GM19395 (cell line): ENCODE results near the gene FXYD6.

Experiments used
- ATAC-seq: cut with Tn5 transposase; IDR thresholded peaks from one replicate; pipeline ENCODE4 v1.9.1; 2021; ENCODE audit warnings: mild to moderate bottlenecking, moderate library complexity; ENCODE audit not compliant: unreplicated experiment

Gene FXYD6

DNA sequence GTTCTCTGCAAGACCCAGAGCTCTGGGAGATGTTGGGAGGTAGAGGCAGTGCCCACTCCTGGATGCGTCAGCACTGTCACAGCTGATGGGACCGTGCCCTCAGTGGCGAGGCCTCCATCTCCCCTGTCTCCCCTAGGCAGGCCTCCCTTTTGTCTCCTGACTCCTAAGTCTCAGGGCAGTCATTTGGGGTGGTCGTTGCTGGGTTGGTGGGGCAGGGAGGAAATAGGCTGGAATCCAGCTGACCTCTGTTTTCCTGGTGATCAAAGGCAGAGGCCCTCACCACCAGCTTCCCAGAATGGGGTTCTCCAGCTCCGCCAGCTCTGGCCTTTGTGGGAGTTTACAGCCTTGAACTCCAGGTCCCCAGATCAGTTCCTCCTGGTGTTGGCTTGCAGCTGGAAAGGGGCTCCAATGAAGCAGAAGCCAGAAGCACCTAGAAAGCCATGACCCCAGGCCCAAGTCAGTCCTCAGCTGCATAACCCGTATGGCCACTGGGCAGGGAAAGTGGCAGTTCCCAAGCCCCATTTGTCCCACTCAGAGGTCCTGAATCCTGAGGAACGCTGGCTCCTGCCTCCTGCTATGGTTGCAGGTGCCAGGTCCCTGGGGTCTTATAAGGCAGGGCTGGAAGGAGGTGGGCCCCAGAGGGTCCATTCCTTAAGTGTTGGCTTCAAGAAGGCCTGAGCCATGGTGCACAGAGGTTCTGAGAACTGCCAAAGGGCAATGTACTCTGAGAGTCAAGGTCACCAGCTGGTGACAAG, 44.6 kb downstream of the FXYD6 start:
- no peak for ATAC-seq

DNA sequence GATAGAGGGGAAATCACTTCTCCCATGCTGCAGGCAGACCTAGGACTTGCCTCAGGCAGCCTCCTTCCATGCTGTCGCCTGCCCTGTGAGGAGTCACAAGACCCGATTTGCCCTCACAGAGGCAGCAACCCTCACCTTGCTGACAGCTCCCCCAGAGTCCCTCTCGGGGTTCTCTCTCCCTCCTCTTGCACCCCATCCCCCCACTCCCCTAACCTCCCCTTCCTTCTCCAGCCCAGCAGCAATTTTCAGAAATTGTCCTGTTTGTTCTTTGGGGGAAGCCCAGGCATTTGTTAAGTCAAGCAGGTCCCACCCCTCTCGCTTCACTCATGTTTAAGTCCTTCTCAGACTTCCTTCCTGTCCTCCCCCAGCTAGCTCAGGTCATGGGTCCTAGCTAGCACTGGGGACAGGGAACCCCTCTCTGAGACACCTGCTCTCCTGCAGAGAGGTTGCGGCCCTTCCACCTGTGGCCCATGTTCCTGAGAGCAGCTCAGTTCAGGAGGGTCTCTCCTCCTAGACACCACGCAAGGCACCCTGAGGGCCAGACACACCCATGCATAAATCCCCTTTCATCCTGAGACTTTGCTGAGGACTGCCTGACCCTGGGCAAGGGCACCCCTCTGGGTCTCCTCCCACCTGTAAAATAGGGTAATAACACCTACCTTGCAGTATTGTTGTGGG, 45.6 kb downstream of the FXYD6 start:
- ATAC-seq, result no peak

DNA sequence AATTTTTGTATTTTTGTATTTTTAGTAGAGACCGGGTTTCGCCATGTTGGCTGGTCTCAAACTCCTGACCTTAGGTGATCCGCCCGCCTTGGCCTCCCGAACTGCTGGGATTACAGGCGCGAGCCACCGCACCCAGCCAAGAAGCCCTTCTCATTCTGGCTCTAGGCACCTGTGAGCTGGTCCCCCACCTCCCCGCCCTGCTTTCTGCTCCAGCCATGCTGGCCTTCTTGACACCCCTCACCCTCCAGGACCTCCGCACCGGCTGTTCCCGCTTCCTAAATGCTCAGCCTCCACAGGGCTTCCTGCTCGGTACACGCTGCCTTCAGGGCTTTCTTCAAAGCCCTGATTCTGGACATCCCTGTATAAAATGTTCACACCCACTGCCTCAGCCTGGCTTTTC, 46.4 kb downstream of the FXYD6 start:
- ATAC-seq, result no peak

DNA sequence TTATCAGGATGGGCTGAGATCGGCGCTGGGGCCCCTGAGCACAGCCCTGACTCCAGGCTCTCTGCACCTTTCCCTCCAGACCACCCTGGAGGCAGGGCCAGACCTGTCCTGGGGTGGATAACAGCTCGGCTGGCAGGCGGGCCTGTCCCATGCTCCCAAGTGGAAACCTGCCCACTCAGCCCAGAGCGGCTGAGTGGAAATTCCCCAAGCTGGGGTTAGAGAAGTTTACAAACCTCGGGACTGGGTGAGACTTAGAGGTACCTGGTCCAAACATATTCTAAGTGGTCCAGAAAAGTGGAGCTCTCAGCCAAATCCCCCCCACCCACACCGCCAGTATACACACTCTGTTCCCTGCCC, 47.1 kb downstream of the FXYD6 start:
- ATAC-seq, result no peak

DNA sequence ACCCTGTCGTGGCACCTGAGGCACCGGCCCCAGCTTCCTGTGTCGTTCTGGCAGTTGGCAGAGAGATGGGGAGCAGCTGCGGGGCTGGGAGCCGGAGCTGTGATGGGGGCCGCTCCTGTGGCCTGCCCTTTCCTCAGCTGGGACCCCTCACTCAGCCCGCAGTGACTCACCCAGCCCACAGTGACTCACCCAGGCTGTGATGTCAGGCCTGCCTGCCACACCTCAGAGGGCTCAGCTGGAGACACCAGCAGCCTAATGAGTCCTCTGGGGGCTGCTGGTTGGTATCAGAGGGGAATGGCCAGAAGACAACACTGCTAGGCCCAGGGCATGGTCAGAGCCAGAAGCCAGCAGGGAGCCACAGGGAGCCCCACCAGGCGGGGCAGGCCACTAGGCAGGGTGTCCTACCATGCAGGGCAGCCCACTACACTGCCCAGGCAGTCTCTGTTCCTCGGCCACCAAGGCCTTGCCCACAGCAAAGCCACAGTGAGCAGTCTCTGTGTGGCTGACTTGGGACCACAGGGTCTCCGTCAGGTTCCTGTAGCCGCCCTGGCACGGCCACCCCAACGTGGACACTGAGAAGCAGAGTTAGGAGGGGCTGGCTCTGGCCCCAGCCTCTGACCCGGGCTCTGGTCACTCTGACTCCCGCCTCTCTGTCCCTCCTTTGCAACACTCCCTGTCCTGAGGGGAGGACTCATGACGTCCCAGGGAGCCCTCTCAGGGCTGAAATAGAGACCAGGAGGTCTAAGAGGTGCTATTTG, 47.7 kb downstream of the FXYD6 start:
- ATAC-seq, result no peak

DNA sequence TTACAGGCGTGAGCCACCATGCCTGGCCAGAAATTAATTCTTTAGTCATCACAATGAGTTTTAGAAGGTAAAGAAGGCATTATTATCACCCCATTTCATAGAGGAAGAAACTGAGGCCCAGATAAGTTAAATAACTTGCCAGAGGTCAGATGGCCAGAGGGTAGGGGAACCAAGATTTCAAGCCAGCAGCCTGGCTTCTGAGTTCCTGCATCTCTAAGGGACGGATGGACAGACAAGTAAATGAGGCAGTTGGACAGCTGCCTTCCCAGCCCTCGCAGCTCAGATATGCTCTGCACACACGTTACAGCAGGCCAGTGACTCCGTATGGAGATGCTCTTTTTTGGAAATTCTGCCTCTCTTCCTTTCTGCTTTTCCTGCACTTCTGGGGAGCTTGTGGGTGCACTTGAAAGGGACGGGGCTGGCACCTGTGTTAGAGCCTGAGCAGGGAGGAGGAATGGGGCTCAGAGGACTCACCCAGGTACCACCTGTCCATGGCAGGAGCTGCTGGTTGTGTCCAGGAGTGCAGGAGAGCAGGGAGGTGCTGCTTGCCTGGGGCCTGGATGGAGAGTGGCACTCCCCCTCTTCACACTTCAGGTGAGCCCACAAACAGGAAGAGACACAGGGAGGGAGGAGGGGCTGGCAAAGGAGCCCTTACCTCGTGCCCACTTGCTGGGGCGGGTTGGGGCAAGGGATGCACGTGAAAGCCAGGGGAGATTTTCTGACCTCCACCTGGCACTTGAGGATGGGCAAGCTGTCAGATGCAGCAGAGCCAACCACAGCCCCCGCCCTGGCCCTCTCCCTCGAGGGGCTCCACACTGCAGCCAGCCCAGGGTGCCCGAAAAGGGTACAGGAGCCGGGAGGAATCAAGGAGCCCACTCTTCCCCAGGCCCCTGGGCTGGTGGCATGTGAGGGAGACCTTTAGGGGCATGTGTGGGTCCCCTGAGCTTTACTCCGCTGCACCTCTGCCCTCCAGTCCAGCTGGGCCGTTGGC, 48.6 kb downstream of the FXYD6 start:
- ATAC-seq, result no peak

DNA sequence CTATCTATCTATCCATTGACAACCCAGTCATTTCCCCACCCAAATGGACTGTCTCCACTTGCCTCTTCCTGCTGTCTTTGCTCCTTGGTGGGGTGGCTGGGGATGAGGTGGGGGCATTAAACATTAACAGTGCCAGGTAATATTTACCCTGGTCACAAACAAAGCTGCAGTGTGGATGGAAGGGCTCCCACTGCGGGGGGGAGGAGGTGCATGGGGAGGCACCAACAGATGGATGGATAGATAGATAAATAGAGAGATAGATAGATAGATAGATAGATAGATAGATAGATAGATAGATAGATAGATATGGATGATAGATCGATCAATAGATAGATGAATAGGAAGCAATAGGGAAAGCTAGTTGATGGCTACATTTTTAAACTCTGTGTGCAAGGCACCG, 49.6 kb downstream of the FXYD6 start:
- ATAC-seq, result no peak

DNA sequence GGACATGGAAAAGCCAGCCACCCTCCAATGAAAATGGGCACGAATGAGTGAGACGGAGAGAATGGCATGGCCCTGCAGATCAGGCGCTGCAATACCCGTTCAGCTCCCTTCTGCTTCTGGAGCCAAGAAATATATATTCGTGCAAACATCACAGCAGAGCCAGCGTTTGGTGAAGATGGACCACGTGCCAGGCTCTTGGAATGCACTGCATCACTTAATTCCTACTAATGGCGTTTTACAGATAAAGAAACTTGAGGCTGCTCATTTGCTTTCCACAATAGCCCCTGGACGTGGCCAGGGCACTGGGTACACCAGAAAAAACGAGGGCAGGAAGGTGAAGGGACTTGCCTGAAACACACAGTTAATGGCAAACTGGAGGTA, 50.3 kb downstream of the FXYD6 start:
- ATAC-seq, result no peak

DNA sequence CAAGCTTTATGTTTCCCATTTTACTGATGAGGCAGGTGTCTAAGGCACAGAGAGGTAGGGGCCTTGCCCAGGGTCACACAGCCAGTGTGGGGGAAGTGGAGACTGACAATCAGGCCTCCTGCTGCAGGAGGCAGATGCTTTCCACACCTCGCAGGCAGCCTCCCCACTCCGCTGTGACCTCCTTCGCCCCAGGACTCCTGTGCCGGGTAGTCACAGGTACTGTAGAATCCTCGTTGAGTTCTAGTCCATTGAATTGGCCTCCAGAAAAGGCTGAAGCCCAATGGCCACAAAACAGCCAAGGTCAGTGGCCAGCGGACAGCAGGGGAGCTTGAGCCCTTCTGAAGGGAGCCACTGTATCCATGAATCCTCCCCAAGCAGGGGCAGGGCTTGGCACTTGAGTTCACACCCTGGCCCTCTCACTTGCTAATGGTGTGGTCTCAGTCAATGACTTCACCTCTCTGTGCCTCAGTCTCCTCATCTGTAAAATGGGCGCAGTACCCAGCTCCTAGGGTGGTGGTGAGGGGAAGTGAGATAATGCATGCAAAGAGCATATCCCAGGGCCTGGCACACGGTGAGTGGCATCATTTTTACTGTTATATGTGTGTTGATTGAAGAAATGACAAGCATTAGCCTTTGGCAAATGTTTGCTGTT, 50.8 kb downstream of the FXYD6 start:
- no peak for ATAC-seq

DNA sequence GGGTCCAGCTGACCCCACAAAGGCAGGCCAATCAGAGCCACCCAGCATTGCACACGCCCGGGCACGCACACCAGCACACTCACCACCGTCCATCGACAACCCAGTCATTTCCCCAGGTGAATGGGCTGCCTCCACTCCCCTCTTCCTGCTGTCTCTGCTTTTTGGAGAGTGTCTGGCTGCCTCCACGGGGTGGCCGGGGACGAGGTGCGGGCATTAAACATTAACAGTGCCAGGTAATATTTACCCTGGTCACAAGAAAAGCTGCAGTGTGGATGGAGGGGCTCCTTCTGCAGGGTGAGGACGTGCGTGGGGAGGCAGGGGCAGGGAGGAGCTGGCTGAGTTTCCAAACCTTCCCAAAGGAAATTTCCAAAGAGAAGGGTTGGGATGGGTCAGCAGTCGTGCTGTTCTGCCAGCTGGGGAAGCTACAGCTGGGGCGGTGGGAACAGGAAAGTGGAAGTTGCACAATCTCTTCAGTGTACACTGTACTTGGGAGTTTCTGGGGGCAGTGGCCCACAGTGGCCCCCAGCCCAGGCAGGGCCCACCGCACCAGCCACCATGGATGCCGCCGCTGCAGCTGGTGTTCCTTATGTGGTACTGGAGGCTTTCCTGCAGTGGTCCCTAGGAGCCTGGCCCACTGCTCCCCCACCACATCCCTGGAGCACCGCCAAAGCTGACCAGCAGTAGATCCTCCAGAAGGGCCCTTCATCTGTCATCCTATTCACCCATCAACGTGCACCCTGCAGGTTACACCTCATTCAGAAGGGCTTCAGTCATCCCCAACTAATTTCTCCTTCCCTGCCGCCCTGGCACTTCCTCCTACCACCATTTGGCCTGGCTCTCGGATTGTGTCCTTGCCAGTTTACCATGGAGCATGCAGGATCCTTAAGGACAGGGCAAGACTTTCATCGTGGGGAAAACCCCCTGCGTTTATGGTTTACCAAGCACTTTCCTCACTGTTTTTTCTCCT, 51.6 kb downstream of the FXYD6 start, which contains the start of gene FXYD2:
Gene FXYD2 (minus strand): TSS at position 174 of the 967 bp plus-strand sequence. CDS start 66 bp downstream, at position 108.
- no peak for ATAC-seq

DNA sequence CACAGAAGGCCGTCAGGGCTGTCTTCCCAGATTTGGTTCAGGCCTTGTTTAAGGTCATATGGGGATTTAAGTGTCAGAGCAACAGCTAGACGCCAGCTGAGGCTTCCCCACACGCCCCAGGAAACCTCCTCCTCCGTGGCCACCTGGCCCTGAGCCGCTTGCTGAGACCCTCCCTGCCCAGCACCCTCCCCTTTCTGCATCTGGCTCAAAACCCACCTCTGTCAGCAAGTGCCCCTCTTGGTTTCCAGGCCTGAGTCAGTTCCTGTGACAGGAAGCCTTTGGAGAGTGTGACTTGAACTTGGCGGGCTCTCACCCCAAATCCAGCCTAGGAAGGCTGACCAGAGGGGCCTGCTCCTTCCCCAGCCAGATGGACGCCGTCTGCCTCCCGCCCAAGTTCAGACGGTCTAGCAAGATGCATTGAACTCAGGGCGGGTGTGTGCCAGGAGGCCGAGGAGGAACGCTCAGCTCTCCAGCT, 52.5 kb downstream of the FXYD6 start:
- ATAC-seq, result no peak

DNA sequence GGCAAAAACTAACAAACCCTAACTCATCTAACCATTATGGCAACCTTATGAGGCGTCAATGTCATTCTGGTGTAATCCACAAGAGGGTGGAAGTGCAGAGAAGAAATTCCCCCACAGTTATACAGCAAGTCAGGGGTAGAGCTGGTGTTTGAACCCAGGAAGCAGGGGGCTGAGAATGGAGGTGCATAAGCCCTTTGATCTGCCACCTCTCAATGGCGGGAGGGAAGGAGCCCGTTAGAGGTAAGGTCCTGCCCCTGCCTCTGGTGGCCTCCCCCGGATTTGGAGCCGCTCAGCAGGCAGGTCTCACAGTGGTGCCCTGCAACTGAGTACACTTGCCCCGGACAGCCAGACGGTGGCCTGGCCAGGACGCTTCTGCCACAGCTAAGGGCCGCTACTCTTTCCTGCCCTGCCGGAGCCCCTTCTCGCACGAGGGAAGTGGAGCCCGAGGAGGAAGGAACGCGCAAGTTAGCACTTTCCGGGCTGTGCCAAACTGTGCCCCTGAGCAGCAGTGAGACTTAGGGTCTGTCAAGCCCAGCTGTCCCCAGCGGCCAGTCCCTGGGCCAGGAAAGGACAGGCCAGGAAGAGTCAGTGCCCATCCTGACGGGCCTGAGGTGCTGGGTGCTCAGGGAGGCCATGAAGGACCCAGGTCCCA, 53.0 kb downstream of the FXYD6 start:
- no peak for ATAC-seq

DNA sequence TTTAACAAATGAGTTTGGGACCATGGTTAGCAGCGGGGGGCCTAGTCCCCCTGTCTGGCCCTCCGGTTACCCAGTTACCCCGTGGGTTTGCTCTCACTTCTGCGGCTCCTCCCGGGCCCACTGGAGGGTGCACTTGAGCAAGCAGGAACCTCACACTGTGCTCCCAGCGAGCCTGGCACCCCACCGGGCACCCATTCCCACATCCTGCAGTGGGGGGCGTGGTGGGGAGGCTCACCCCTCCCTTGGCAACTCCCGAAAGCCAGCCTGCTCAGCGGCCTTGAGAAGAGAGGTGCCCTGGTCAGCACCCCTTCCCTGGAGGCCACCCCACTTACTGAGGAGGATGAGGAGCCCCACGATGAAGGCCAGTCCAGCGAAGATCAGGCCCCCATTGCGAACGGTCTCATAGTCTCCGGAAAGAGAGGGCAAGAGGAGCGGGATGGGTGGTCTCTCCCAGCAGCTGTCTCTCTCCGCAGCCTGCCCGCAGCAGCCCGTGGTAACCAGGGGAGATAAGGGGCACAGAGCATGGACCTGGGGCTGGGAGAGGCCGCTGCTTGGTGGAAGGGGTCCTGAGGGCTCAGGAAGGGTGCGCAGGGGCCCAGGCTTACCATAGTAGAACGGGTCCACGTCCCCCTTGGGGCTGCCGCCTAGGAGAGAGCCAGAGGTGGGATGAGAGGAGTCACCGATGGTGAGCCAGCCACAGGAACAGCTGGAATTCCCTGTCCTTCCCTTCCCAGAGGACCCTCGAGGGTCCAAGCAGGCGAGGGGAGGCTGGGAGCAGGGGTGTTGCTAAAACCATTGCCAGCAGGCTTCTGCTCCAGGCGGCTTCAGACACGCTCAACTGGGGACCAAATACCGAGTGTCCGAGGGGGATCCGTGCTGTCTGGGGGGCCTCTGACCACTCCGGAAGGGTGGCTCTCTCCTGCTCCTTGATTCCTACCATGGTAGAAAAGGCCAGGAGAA, 54.1 kb downstream of the FXYD6 start:
- ATAC-seq, result no peak

DNA sequence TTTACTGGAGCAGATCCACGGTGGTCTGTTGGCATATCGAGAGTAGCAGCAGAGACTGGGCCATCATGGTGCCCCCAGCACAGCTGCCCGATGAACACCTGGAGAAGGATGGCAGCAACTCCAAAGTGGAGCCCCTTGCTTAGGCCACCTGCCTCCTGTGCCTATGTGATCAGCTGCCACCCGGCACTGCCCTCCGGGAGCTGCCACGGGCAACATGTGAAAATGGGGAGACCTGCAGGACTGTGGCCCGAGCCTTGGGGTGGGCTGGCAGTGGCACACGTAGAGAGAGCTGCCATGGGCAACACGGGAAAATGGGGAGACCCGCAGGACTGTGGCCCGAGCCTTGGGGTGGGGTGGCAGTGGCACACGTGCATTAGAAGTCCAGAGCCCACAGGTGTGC, 55.0 kb downstream of the FXYD6 start:
- ATAC-seq, result no peak

DNA sequence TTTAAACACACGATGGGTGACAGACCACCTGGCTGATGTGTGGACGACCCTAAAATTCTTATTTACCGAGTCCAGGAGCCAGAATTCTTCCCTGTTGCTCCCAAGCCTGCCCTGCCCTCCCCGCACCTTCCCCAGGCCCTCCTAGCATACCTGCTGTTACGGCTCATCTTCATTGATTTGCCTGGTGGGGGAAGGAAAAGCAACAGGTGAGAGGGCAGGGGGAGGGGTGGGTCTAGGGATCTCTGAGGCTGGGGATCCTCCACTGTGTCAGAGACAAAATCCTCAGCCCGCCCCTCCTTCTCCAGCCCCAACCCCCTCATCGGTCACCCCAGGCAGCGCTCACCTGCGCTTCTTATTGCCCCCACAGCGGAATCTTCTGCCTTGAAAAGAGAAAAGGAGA, 55.9 kb downstream of the FXYD6 start:
- ATAC-seq, result no peak

DNA sequence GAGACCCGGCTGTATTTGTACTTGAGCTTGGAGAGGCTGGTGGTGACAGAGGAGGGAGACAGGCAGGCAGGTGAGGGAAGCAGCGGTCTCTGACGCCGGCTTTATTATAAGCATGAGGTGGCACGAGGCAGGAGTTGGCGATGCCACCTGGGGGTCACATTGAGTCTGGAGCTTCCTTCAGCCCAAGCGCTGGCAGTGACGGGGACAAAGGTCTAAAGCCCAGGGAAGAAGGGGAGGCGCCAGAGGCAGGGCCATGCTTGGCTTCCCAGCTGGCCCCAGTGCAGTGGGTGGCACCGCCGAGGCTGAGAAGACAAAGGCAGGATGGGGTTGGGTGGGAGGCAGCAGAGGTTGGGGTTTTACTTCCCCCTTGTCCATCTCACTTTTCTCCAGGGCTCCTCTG, 56.4 kb downstream of the FXYD6 start:
- no peak for ATAC-seq
